Measurements from ENCODE around the gene CAMTA1. TPM values are rescaled to one million over a fixed set of nuclear protein-coding genes. Genes with fewer than 3 reads are reported as not detected.

Gene CAMTA1
- total RNA-seq, 1 donor from 2014 or later = 51.8 TPM

DNA sequence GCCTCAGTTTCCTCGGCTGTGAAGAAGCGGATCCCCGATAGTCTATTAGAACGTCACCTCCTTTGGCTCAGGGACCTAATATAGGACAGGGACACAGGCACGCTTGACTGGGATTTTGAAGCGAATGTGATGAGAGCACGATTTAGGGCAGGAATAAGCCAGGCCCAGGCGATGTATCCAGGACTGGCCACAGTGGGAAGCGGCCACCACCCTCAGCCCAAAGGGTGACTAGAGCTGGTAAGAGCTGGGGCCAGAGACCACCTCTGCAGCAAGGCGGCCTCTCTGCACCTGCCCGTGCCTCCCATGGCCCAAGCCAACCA lies 885.9 kb downstream of the CAMTA1 start:
- no peak for DNase-seq (ENCODE audit: low spot score)

DNA sequence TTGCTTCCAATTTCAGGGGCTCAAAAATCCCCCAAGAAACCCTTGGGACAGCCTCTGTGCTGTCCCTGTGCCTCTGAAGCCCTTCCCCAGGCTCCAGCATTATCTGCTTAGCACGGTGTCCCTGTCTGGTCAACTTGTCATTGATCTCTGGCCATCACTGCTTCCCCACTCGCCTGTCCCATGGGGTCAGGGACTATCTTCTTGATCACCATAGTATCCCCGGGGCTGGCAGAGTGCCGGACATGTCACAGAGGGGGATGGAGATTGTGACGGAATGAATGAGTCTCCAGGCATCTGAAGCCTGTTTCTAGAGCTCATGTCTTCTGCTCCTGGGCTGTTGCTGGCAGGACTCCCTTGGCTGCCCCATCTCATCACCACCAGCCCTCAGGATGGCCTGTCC lies 886.4 kb downstream of the CAMTA1 start:
- DNase-seq (ENCODE audit: low spot score) = no peak

GRCh38 chr1:7672864-7673263 lies 887.6 kb downstream of the CAMTA1 start:
- no peak for DNase-seq (ENCODE audit: low spot score)

DNA sequence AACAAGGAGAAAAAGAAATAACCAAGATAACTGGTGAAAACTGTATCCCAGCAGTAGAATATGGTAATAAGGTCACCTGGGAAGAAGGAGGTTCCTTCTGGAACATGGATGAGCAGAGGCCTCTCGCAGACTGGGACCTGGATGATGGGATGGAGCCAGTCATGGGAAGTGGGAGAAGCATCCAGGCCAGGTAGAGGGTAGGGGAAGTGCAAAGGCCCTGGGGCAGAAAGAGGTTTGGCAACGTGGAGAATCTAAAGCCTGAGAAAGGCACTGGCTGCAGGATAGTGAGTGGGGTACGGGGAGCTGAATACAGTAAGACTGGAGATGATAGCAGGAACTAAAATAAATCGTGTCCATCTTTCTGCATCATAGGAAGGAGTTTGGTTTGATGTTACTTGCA lies 889.7 kb downstream of the CAMTA1 start:
- DNase-seq (ENCODE audit: low spot score) = no peak

GRCh38 chr1:7675431-7676273 lies 890.4 kb downstream of the CAMTA1 start:
- no peak for DNase-seq (ENCODE audit: low spot score)

GRCh38 chr1:7676274-7676945 lies 891.2 kb downstream of the CAMTA1 start:
- DNase-seq (ENCODE audit: low spot score) = no peak

DNA sequence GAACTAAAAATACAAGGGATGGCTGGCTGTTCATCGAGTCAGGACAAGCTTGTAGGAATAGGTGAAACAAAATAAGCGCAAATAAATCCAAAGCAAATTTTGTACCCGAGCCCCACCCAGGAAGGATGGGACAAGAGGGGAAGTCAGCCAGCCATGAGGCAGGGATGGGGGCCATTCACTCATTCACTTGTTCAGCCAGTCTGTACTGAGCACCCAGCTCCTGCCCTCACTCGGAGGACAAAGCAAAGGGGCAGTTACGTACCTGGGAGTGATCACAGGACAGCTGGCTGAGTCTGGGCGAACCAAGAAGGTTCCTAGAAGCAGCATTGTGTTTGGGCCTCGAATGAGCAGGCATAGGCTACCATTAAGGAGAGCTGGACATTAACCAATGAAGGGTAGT lies 891.9 kb downstream of the CAMTA1 start:
- DNase-seq (ENCODE audit: low spot score) = no peak

DNA sequence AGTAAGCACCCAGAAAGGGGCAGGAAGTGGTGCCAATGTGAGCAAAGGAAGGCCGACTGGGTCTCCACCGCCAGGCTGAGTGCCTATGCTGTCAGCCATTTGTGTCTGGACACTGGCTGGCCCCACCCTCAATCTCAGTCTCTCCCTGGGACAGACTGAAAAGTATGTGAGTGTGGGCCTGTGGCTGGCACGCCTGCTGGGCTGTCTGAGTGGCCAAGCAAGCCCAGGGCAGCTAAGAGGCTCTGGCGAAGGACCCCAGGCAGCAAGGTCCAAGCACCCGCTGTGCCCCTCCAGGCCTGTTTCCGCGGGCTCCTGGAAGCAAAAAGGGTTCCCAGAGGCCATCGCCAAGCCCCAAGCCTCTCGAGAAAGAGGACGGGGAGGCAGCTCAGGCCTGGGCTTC lies 892.6 kb downstream of the CAMTA1 start:
- DNase-seq (ENCODE audit: low spot score) = no peak

DNA sequence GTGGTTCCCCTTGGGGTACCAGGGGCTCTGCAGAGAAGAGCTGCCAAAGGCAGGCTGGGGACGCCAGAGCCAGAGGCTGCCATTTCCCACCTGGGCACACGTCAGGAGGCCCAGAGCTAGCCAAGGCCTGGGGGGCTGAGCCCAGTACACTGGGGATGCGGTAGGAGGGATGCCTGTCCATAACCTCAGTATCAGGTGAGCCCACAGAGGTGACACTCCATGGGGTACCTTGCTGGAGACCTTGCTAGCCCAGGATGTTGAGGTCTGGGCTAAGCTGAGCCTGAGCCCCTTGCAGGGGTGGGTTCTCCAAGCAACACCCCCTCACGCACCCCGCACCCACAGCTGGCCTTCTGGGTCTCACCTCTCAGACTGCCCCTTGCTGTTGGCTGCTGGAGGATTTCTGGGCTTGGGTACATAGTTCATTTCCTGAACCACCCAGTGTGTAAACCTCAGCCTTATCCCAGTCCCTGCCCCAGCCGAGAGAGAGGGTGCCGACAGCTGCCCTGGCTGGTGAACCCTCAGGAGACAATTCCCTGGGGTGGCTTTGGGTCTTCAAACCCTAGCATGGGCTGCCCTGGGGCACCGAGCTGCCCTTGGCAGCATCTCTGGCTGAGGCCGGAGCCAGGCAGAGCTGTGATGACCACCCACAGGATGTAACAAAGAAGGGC lies 893.4 kb downstream of the CAMTA1 start:
- no peak for DNase-seq (ENCODE audit: low spot score)

GRCh38 chr1:7679159-7679872 lies 894.1 kb downstream of the CAMTA1 start:
- no peak for DNase-seq (ENCODE audit: low spot score)

DNA sequence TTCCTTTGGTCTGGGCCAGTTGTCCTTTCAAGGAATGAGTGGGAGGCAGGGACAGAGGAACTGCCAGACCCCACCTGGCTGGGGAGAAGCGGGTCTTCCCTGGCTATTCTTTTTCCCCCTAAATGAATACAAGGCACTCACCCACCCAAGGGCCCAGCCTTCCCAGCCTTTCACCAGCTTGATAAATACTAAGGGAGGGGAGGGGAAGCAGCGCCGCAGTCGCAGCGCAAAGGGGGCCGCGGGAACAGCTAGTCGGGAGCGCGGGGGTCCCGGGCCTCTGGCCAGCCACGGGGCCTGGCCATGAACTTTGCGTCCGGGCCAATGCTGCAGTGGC lies 894.6 kb downstream of the CAMTA1 start:
- no peak for DNase-seq (ENCODE audit: low spot score)

DNA sequence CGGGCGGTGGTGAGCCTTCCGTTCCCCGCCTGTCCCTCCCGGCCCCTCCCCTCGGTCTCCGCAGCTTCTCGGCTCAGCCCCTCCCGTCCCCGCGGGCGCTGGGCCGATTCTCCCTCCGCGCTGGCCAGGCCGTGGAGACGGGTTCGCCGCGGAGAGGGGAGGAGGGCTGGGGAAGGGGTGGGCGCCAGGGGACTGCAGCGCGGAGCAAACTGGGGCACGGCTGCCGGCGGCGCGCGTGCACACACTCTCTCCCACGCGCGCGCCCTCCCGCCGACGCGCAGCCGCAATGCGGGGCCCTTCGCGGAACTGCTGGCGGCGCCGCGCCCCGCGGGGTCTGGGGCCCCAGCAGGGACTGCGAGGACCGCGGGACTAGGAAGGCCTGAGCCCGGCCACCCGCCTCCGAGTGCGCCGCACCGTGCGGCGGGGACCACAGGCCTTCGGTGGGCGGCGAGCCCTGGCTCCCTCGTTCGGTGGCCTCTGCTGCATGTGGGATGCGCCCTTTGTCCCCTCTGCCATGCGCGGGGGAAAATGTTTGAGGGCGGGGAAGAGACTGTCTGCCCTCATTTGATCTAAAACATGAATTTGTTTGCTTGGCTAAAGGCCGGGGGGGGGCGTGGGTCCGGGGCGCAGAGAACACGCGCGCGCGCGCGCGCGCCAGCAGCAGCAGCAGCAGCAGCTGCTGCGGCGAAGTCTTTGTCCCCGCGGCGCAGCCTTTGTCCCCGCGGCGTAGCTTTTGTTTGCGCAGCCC lies 895.1 kb downstream of the CAMTA1 start:
- DNase-seq (ENCODE audit: low spot score) = no peak

DNA sequence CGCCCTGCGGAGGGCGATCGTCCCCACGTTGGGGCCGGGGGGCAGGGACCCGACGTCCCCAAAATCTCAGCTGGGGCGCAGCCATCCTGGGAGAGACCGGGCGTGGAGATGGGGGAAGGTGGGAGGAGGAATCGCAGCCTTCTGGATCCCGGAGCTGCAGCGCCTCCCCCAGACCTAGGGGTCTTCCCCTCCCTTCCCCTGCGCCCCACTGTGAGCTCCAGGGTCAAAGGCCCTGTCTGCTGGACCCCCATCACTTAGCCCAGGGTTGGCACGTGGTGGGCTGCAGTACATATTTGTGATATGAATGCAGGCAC lies 895.7 kb downstream of the CAMTA1 start:
- DNase-seq (ENCODE audit: low spot score) = no peak

- DNase-seq (ENCODE audit: low spot score) = no peak
Observed at GRCh38 chr1:7681401-7681800, 896.1 kb downstream of the CAMTA1 start.

DNA sequence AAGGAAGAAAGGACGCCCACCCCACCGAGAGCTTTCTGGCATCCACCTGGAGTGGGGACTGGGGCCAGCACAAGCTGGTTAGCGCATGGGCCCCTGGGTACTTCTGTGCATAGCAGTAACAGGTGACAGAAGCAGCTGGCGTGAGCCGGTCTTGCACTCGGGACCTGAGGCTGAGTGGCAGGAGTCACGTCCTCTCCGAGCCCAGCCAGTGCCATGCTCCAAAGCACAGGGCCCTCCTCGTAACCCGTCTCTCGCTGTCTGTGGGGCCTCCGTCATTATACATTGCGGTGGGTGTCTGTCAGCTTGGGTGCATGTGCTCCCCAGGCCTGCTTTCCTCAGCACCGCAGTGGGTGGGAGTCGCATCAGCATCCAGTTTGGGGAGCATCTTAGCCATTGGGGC lies 898.3 kb downstream of the CAMTA1 start:
- DNase-seq (ENCODE audit: low spot score) = no peak

GRCh38 chr1:7684132-7684531 lies 898.9 kb downstream of the CAMTA1 start:
- no peak for DNase-seq (ENCODE audit: low spot score)

DNA sequence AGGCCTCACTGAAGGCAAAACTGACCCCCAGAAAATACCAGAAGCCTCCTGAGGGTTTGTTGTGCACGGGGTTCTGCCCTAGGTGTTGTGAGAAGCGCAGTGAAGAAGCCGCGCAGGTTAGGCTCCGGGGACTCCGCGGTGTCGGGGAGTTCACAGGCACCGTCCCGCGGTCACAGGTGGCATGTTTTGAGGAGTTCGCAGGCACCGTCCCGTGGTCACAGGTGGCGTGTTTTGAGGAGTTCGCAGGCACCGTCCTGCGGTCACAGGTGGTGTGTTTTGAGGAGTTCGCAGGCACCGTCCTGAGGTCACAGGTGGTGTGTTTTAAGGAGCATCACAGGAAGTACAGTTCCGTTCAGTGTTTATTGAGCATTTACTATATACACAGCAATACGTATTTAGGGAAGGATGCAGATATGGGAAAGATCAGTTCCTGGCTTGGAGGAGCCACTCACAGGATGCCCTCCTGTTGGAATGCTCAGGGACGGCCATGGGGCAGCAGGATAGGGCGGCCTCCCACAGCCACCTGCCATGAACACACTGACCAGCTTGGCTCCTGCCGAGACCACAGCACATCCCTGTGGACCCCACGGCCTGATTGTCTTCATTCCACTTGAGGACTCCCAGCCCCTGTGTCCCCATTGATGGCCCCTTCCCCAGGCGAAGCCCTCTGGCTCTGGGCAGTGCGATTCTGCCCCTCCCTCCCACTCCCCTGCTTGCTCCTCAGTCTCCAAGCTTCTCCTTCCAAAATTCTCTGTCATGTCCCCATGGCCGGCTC lies 899.8 kb downstream of the CAMTA1 start:
- no peak for DNase-seq (ENCODE audit: low spot score)

GRCh38 chr1:7686301-7686850 lies 901.1 kb downstream of the CAMTA1 start:
- no peak for DNase-seq (ENCODE audit: low spot score)

- DNase-seq (ENCODE audit: low spot score) = no peak
Observed at GRCh38 chr1:7687411-7687810, 902.2 kb downstream of the CAMTA1 start.

- no peak for DNase-seq (ENCODE audit: low spot score)
Observed at GRCh38 chr1:7688659-7689058, 903.4 kb downstream of the CAMTA1 start.

Measured in mesenteric fat pad (tissue), 1 donor.